Activated T-cell treated with anti-CD3 and anti-CD28 coated beads for 4 hours (primary cell): ENCODE data around the gene ZFC3H1.
"Not testable (repeated sequence)": the region's sequence is repeated elsewhere in the genome, so short reads cannot be mapped to it uniquely, and the experiment has no call there.

Experiments
- DNase-seq: peaks from one replicate; pipeline ENCODE4 v3.0.0-alpha.2; 2020

Gene ZFC3H1

GRCh38 chr12:71663561-71664410, at the start of gene ZFC3H1, which contains the start of gene THAP2:
TSS of gene ZFC3H1 (minus strand) at chr12:71663848. CDS start at chr12:71663610, 238 bp downstream.
TSS of gene THAP2 (plus strand) at chr12:71664301. CDS start at chr12:71664510, 209 bp downstream.
- DNase-seq: peak; percentile 81

GRCh38 chr12:71710276-71711125, 46.9 kb upstream of the ZFC3H1 start:
- no peak for DNase-seq

- DNase-seq: no peak
These were observed 45.0 kb upstream of the ZFC3H1 start for GRCh38 chr12:71708658-71709057.

- DNase-seq: no peak
These were observed 41.3 kb upstream of the ZFC3H1 start for GRCh38 chr12:71704920-71705319.

- no peak for DNase-seq
These were observed 39.6 kb upstream of the ZFC3H1 start for GRCh38 chr12:71703206-71703605.

- no peak for DNase-seq
These were observed 38.9 kb upstream of the ZFC3H1 start for GRCh38 chr12:71702590-71702989.

GRCh38 chr12:71702181-71702580, 38.5 kb upstream of the ZFC3H1 start:
- DNase-seq: not testable (repeated sequence)

GRCh38 chr12:71695782-71696181, 32.1 kb upstream of the ZFC3H1 start:
- no peak for DNase-seq

- no peak for DNase-seq
These were observed 30.6 kb upstream of the ZFC3H1 start for GRCh38 chr12:71694099-71694820.

- DNase-seq: not testable (repeated sequence)
These were observed 30.0 kb upstream of the ZFC3H1 start for GRCh38 chr12:71693651-71694050.

GRCh38 chr12:71693126-71693525, 29.5 kb upstream of the ZFC3H1 start:
- no peak for DNase-seq

GRCh38 chr12:71691504-71692129, 28.0 kb upstream of the ZFC3H1 start:
- no peak for DNase-seq

- DNase-seq: no peak
These were observed 25.4 kb upstream of the ZFC3H1 start for GRCh38 chr12:71688961-71689570.

- DNase-seq: not testable (repeated sequence)
These were observed 23.5 kb upstream of the ZFC3H1 start for GRCh38 chr12:71687172-71687571.

- DNase-seq: no peak
These were observed 23.0 kb upstream of the ZFC3H1 start for GRCh38 chr12:71686658-71687025.

GRCh38 chr12:71685914-71686657, 22.4 kb upstream of the ZFC3H1 start, which contains the start of gene TMEM19:
TSS of gene TMEM19 (plus strand) at chr12:71686082. CDS start at chr12:71686681, 599 bp downstream.
- peak; percentile 73 for DNase-seq

- DNase-seq: no peak
These were observed 21.8 kb upstream of the ZFC3H1 start for GRCh38 chr12:71685312-71685906.

GRCh38 chr12:71684081-71684480, 20.4 kb upstream of the ZFC3H1 start:
- no peak for DNase-seq

GRCh38 chr12:71683633-71684032, 20.0 kb upstream of the ZFC3H1 start:
- DNase-seq: no peak

GRCh38 chr12:71682466-71682865, 18.8 kb upstream of the ZFC3H1 start:
- no peak for DNase-seq

- no peak for DNase-seq
These were observed 8.2 kb upstream of the ZFC3H1 start for GRCh38 chr12:71671816-71672215.
